Endodermal cell (in vitro differentiated cells): ENCODE results near the gene TUG1. TPM values are rescaled to one million over a fixed set of nuclear protein-coding genes. Genes with fewer than 3 reads are reported as not detected.

Experiments used
- DNase-seq: peaks from one replicate; pipeline ENCODE4 v3.0.0-alpha.2; 2017
- H3K27ac ChIP-seq: 2 replicates; pipeline ENCODE4 v1.5.1; 2013; ENCODE audit warnings: mild to moderate bottlenecking, low read depth, low read length, moderate library complexity
- H3K27me3 ChIP-seq: 2 replicates; pipeline ENCODE4 v1.6.1; 2013; ENCODE audit warnings: mild to moderate bottlenecking, low read length, moderate library complexity; ENCODE audit not compliant: insufficient read depth, control insufficient read depth, poor library complexity, severe bottlenecking
- H3K36me3 ChIP-seq: 2 replicates; pipeline ENCODE4 v1.7.0; 2013; ENCODE audit warnings: mild to moderate bottlenecking, low read length, moderate library complexity; ENCODE audit not compliant: control insufficient read depth, insufficient read depth
- H3K4me1 ChIP-seq: one replicate; pipeline ENCODE4 v1.7.0; 2013; ENCODE audit warnings: low read length; ENCODE audit not compliant: control insufficient read depth, insufficient read depth
- H3K4me3 ChIP-seq: 2 replicates; pipeline ENCODE4 v1.5.1; 2013; ENCODE audit warnings: mild to moderate bottlenecking, low read length, moderate library complexity
- H3K9ac ChIP-seq: 2 replicates; pipeline ENCODE4 v1.6.1; 2013; ENCODE audit warnings: mild to moderate bottlenecking, low read length, moderate library complexity; ENCODE audit not compliant: poor library complexity, severe bottlenecking; ENCODE audit errors: extremely low read depth
- H3K9me3 ChIP-seq: 2 replicates; pipeline ENCODE4 v1.6.1; 2013; ENCODE audit warnings: mild to moderate bottlenecking, low read length, moderate library complexity; ENCODE audit not compliant: control insufficient read depth
- H3K27ac Mint-ChIP-seq: 2 replicates; pipeline ENCODE4 v1.8.0; 2020; ENCODE audit warnings: mixed read lengths
- H3K27me3 Mint-ChIP-seq: 2 replicates; pipeline ENCODE4 v1.8.0; 2021; ENCODE audit warnings: mild to moderate bottlenecking, mixed read lengths; ENCODE audit not compliant: insufficient read depth
- H3K36me3 Mint-ChIP-seq: 2 replicates; pipeline ENCODE4 v1.8.0; 2020; ENCODE audit warnings: low read depth, mixed read lengths
- H3K4me1 Mint-ChIP-seq: 2 replicates; pipeline ENCODE4 v1.8.0; 2020; ENCODE audit warnings: mixed read lengths
- H3K4me3 Mint-ChIP-seq: 2 replicates; pipeline ENCODE4 v1.8.0; 2020; ENCODE audit warnings: mild to moderate bottlenecking, moderate library complexity, mixed read lengths
- H3K9me3 Mint-ChIP-seq: 2 replicates; pipeline ENCODE4 v1.8.0; 2020; ENCODE audit warnings: mild to moderate bottlenecking, mixed read lengths
- WGBS, 2 experiments: methylation state at CpG; one replicate each; pipeline versions ENCODE4 v1.1.5 to v1.1.7; 2013; ENCODE audit warnings: missing lambda C conversion rate in 2 of 2, mixed read lengths in 1 of 2; ENCODE audit not compliant: insufficient coverage in 1 of 2, insufficient read length in 1 of 2; 5-methylcytosine and 5-hydroxymethylcytosine counted together
- total RNA-seq, 2 donors: library from RNA; stranded (reverse); fragmentation: NEBNext Ultra II Directional in 1 of 2; extraction: Animal tissue kit (Norgen Biotek cat#: 25700) in 1 of 2; gene quantifications; 2 replicates in 1 of 2; 3 replicates in 1 of 2; pipeline ENCODE4 v1.2.1, GENCODE V29; 2021
- TF ChIP-seq, protein P1 (sequence below): fragments of 200-600 bp; sonication (generic); conservative IDR thresholded peaks from 2 replicates; pipeline ENCODE4 v1.5.0; 2021; ENCODE audit warnings: antibody characterized with exemption, mild to moderate bottlenecking

Gene TUG1
- total RNA-seq, 2 donors from 2014 or later: 113 to 123 TPM

DNA sequence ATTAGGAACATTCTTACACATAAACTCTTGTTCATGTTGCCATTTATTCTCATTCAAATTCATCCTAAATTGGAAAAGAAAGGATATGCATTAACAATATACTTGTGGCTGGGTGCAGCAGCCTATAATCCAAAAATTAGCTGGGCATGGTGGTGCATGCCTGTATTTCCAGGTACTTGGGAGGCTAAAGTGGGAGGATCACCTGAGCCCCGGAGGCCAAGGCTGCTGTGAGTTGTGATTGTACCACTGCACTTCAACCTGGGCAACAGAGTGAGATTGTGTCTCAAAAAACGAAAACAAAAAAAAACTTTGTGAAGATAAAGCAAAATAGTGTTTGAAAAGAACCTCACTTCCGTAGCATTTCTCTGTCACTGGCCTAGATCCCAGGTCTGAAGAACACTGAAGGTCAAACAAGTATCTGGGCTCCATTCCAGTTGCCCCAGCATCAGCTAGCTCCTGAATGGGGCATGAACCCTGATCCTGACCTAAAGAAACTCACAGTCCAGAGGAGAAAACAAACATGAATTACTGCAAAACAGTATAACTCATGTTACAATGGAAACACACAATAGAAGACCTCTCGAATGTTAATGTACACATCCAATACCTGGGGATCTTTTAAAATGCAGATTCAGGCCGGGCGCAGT, 32.2 kb downstream of the TUG1 start:
- peaks cover 4% of the 10 kb centered on the region for H3K9me3 Mint-ChIP-seq
- H3K27ac Mint-ChIP-seq: no peak overlapping the region
- no peak for DNase-seq
- H3K9me3 ChIP-seq: peaks cover 7% of the 10 kb centered on the region
- no peaks in the 10 kb centered on the region for H3K36me3 Mint-ChIP-seq
- H3K9ac ChIP-seq: no peak overlapping the region
- TF ChIP-seq, protein P1, sequence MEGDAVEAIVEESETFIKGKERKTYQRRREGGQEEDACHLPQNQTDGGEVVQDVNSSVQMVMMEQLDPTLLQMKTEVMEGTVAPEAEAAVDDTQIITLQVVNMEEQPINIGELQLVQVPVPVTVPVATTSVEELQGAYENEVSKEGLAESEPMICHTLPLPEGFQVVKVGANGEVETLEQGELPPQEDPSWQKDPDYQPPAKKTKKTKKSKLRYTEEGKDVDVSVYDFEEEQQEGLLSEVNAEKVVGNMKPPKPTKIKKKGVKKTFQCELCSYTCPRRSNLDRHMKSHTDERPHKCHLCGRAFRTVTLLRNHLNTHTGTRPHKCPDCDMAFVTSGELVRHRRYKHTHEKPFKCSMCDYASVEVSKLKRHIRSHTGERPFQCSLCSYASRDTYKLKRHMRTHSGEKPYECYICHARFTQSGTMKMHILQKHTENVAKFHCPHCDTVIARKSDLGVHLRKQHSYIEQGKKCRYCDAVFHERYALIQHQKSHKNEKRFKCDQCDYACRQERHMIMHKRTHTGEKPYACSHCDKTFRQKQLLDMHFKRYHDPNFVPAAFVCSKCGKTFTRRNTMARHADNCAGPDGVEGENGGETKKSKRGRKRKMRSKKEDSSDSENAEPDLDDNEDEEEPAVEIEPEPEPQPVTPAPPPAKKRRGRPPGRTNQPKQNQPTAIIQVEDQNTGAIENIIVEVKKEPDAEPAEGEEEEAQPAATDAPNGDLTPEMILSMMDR: no peak
- H3K4me3 ChIP-seq: no peak overlapping the region
- H3K27ac ChIP-seq: no peak overlapping the region
- no peaks in the 10 kb centered on the region for H3K4me1 Mint-ChIP-seq
- no peak overlapping the region for H3K4me3 Mint-ChIP-seq
- no peaks in the 10 kb centered on the region for H3K36me3 ChIP-seq
- 90 to 93% methylated on average over 6 of the region's 6 CpGs for WGBS, 2 experiments
- peaks cover 4% of the 10 kb centered on the region for H3K27me3 Mint-ChIP-seq
- no peaks in the 10 kb centered on the region for H3K4me1 ChIP-seq
- no peaks in the 10 kb centered on the region for H3K27me3 ChIP-seq

DNA sequence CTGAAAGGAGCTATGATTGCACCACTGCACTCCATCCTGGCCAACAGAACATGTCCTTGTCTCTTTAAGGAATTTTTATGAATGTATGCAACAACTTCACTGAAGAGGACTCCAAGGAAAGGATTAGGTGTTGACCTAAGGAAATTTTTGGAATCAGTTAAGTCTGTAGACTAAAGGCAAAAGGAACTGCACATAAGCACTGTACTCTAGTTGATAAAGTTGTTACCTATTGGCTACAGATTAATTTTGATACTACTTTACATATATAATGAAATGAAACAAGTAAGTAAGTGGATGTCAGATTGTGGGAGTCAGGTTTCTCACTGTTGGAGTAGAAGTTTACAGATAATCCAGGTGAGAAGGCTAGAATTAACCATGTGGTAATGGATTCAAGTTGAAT, 36.5 kb downstream of the TUG1 start:
- no peak for DNase-seq
- no peaks in the 10 kb centered on the region for H3K4me1 ChIP-seq
- no peaks in the 10 kb centered on the region for H3K36me3 ChIP-seq
- H3K27me3 Mint-ChIP-seq: peaks cover 4% of the 10 kb centered on the region
- H3K9ac ChIP-seq: no peak overlapping the region
- H3K36me3 Mint-ChIP-seq: no peaks in the 10 kb centered on the region
- TF ChIP-seq, protein P1: no peak
- H3K4me3 Mint-ChIP-seq: no peak overlapping the region
- H3K9me3 ChIP-seq: peaks cover 7% of the 10 kb centered on the region
- no peak overlapping the region for H3K4me3 ChIP-seq
- H3K4me1 Mint-ChIP-seq: no peaks in the 10 kb centered on the region
- H3K27ac Mint-ChIP-seq: no peak overlapping the region
- H3K9me3 Mint-ChIP-seq: peaks cover 13% of the 10 kb centered on the region
- no peaks in the 10 kb centered on the region for H3K27me3 ChIP-seq
- no peak overlapping the region for H3K27ac ChIP-seq

DNA sequence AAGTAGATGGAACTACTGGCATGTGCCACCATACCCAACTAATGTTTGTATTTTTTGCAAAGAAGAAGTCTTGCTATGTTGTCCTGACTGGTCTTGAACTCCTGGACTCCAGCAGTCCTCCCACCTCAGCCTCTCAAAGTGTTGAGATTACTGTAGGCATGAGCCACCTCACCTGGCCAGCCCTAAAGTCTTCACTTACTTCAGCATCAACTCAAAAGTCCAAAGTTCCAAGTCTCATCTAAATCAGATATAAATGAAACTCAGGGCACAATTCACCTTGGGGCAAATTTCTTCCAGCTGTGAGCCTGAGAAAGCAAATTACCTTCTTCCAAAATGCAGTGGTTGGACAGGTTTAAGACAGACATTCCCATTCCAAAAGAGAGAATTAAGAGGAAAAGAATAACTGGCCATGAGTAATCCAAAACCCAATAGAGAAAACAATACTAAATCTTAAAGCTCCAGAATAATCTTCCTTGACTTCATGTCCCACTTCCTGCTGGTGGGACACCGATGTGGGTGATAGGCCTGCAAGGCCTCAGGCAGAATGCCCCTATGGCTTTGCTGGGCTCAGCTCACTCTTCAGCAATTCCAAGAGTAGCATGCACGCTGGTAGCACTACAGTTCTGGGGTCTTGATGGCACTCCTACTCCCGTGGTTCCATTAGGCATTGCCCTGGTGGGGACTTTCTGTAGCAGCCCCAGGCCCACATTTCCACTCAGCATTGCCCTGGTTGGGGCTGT, 50.3 kb downstream of the TUG1 start:
- Histone ChIP-seq H3K4me3 (no peak overlapping the region), H3K4me1 (no peaks in the 10 kb centered on the region), H3K36me3 (no peaks in the 10 kb centered on the region), H3K27me3 (no peaks in the 10 kb centered on the region), H3K27ac (no peak overlapping the region), H3K9ac (no peak overlapping the region), H3K9me3 (peaks cover 4% of the 10 kb centered on the region)
- H3K27me3 Mint-ChIP-seq: peaks cover 1% of the 10 kb centered on the region
- WGBS, 2 experiments: 86 to 92% methylated on average over 3 of the region's 3 CpGs
- H3K4me1 Mint-ChIP-seq: no peaks in the 10 kb centered on the region
- H3K9me3 Mint-ChIP-seq: peaks cover 7% of the 10 kb centered on the region
- no peak overlapping the region for H3K27ac Mint-ChIP-seq
- TF ChIP-seq, protein P1: no peak
- no peak overlapping the region for H3K4me3 Mint-ChIP-seq
- no peak for DNase-seq
- H3K36me3 Mint-ChIP-seq: no peaks in the 10 kb centered on the region
